GM18867 (cell line): ENCODE data around the gene MRPL2.
"Not testable (repeated sequence)": the region's sequence is repeated elsewhere in the genome, so short reads cannot be mapped to it uniquely, and the experiment has no call there.

Source experiments
- ATAC-seq: cut with Tn5 transposase; IDR thresholded peaks from one replicate; pipeline ENCODE4 v1.9.1; 2021; ENCODE audit warnings: mild to moderate bottlenecking, moderate library complexity; ENCODE audit not compliant: unreplicated experiment

MRPL2 gene

GRCh38 chr6:43082806-43083655, 23.8 kb upstream of the MRPL2 start:
- ATAC-seq: no peak

GRCh38 chr6:43081922-43082321, 22.7 kb upstream of the MRPL2 start:
- ATAC-seq: not testable (repeated sequence)

GRCh38 chr6:43081043-43081442, 21.8 kb upstream of the MRPL2 start:
- ATAC-seq: no peak

- ATAC-seq: no peak
These were observed 19.5 kb upstream of the MRPL2 start for GRCh38 chr6:43078691-43079090.

- ATAC-seq: no peak
These were observed 18.8 kb upstream of the MRPL2 start for GRCh38 chr6:43077981-43078511.

- no peak for ATAC-seq
These were observed 18.1 kb upstream of the MRPL2 start for GRCh38 chr6:43077333-43077809.

- ATAC-seq: no peak
These were observed 17.5 kb upstream of the MRPL2 start for GRCh38 chr6:43076464-43077332.

- ATAC-seq: no peak
These were observed 16.6 kb upstream of the MRPL2 start, which contains the start of gene PTK7 for GRCh38 chr6:43075670-43076463. Gene PTK7, plus strand, starts transcription at chr6:43076314. Its CDS starts 175 bp downstream, at chr6:43076489.

- ATAC-seq: no peak
These were observed 15.8 kb upstream of the MRPL2 start for GRCh38 chr6:43074847-43075669.

GRCh38 chr6:43070028-43070632, 10.9 kb upstream of the MRPL2 start:
- no peak for ATAC-seq

GRCh38 chr6:43062818-43063217, 3.6 kb upstream of the MRPL2 start:
- no peak for ATAC-seq

GRCh38 chr6:43061861-43062260, 2.6 kb upstream of the MRPL2 start:
- no peak for ATAC-seq

GRCh38 chr6:43060755-43061633, 1.8 kb upstream of the MRPL2 start:
- no peak for ATAC-seq

- no peak for ATAC-seq
These were observed 960 bp upstream of the MRPL2 start for GRCh38 chr6:43060034-43060754.

- no peak for ATAC-seq
These were observed 703 bp downstream of the MRPL2 start for GRCh38 chr6:43058531-43058930.

GRCh38 chr6:43055966-43056365, 3.3 kb downstream of the MRPL2 start:
- no peak for ATAC-seq

GRCh38 chr6:43054206-43054943, 4.9 kb downstream of the MRPL2 start:
- ATAC-seq: no peak
